C4-2B (cell line): Measurements from ENCODE around the gene S1PR5.

Experiments used
- CTCF ChIP-seq: fragments of 450-650 bp; conservative IDR thresholded peaks from 2 replicates; pipeline ENCODE4 v1.5.1; 2017; ENCODE audit warnings: mild to moderate bottlenecking
- ZFX ChIP-seq: fragments of 450-650 bp; IDR thresholded peaks from 2 replicates; pipeline ENCODE4 v1.6.1; 2017

- TF ChIP-seq CTCF (no peak), ZFX (no peak)
These were observed 50.0 kb downstream of the S1PR5 start for GRCh38 chr19:10467104-10467706.
